ENCODE data around the gene TMEM120B.

Gene TMEM120B

GRCh38 chr12:121809712-121810116 is 97.2 kb downstream of the TMEM120B start:
- TF ChIP-seq CTCF (IDR thresholded peaks at IDR 0.05; ENCODE audit: low read depth, low read length): no peak
- no peak for TF ChIP-seq EZH2phosphoT487 (IDR thresholded peaks at IDR 0.05; ENCODE audit: low read depth)
- no peak overlapping the region for H3K9ac ChIP-seq (ENCODE audit: low read length)

GRCh38 chr12:121810234-121810817 is 97.8 kb downstream of the TMEM120B start:
- H3K4me1 ChIP-seq (ENCODE audit: low read length): peaks cover 38% of the 10 kb centered on the region
- peaks cover 48% of the 10 kb centered on the region for H4K20me1 ChIP-seq (ENCODE audit: insufficient read depth, low read length)
- peaks cover 71% of the 10 kb centered on the region for H3K36me3 ChIP-seq (replicated peaks; ENCODE audit: low read depth, low read length)
- no peak for TF ChIP-seq EZH2phosphoT487 (IDR thresholded peaks at IDR 0.05; ENCODE audit: low read depth)
- no peak for TF ChIP-seq CTCF (IDR thresholded peaks at IDR 0.05; ENCODE audit: low read depth, low read length)
- H3K27me3 ChIP-seq (ENCODE audit: low read depth, low read length): no peaks in the 10 kb centered on the region
- H3K4me3 ChIP-seq (ENCODE audit: low read length): no peak overlapping the region
- H3K9ac ChIP-seq (ENCODE audit: low read length): peak overlapping the region; percentile 62; the same call in 1 of the 2 replicates
- H2AFZ ChIP-seq (ENCODE audit: low read depth, low read length): no peak overlapping the region
- H3K9me3 ChIP-seq (ENCODE audit: insufficient read depth, low read length): no peaks in the 10 kb centered on the region
- H3K4me2 ChIP-seq (ENCODE audit: low read length): peak overlapping the region; percentile 96
- no peak overlapping the region for H3K27ac ChIP-seq (ENCODE audit: low read length)
- H3K79me2 ChIP-seq (ENCODE audit: low read length): peaks cover 93% of the 10 kb centered on the region

More at GRCh38 chr12:121809712-121810116, 97.2 kb downstream of the TMEM120B start:
- Histone ChIP-seq H3K4me3 (ENCODE audit: low read length) (no peak overlapping the region), H3K4me2 (ENCODE audit: low read length) (no peak overlapping the region), H3K36me3 (replicated peaks; ENCODE audit: low read depth, low read length) (peaks cover 66% of the 10 kb centered on the region), H3K4me1 (ENCODE audit: low read length) (peaks cover 38% of the 10 kb centered on the region), H4K20me1 (ENCODE audit: insufficient read depth, low read length) (peaks cover 48% of the 10 kb centered on the region), H3K9me3 (ENCODE audit: insufficient read depth, low read length) (no peaks in the 10 kb centered on the region), H2AFZ (ENCODE audit: low read depth, low read length) (no peak overlapping the region), H3K79me2 (ENCODE audit: low read length) (peaks cover 95% of the 10 kb centered on the region), H3K27ac (ENCODE audit: low read length) (no peak overlapping the region), H3K27me3 (ENCODE audit: low read depth, low read length) (no peaks in the 10 kb centered on the region)

- H4K20me1 ChIP-seq (ENCODE audit: insufficient read depth, low read length): peaks cover 45% of the 10 kb centered on the region
- H3K36me3 ChIP-seq (replicated peaks; ENCODE audit: low read depth, low read length): peaks cover 71% of the 10 kb centered on the region
- peak overlapping the region; percentile 62; the same call in 1 of the 2 replicates for H3K9ac ChIP-seq (ENCODE audit: low read length)
- no peak for TF ChIP-seq EZH2phosphoT487 (IDR thresholded peaks at IDR 0.05; ENCODE audit: low read depth)
- no peak for TF ChIP-seq CTCF (IDR thresholded peaks at IDR 0.05; ENCODE audit: low read depth, low read length)
- peaks cover 89% of the 10 kb centered on the region for H3K79me2 ChIP-seq (ENCODE audit: low read length)
- peaks cover 35% of the 10 kb centered on the region for H3K4me1 ChIP-seq (ENCODE audit: low read length)
- H3K4me2 ChIP-seq (ENCODE audit: low read length): peak overlapping the region; percentile 96
- H3K4me3 ChIP-seq (ENCODE audit: low read length): peak overlapping the region; percentile 79
- H3K27me3 ChIP-seq (ENCODE audit: low read depth, low read length): no peaks in the 10 kb centered on the region
- H3K27ac ChIP-seq (ENCODE audit: low read length): peak overlapping the region; percentile 29; the same call in 1 of the 2 replicates
- no peaks in the 10 kb centered on the region for H3K9me3 ChIP-seq (ENCODE audit: insufficient read depth, low read length)
- no peak overlapping the region for H2AFZ ChIP-seq (ENCODE audit: low read depth, low read length)
Observed at GRCh38 chr12:121810833-121811433, 98.4 kb downstream of the TMEM120B start.

GRCh38 chr12:121811434-121812319 is 99.1 kb downstream of the TMEM120B start:
- Histone ChIP-seq H3K27ac (ENCODE audit: low read length) (peak overlapping the region; percentile 29), H4K20me1 (ENCODE audit: insufficient read depth, low read length) (peaks cover 38% of the 10 kb centered on the region)

More at GRCh38 chr12:121811434-121812319, 99.1 kb downstream of the TMEM120B start:
- Histone ChIP-seq H3K4me1 (ENCODE audit: low read length) (peaks cover 28% of the 10 kb centered on the region), H3K4me3 (ENCODE audit: low read length) (peak overlapping the region; percentile 79), H3K27me3 (ENCODE audit: low read depth, low read length) (no peaks in the 10 kb centered on the region), H3K79me2 (ENCODE audit: low read length) (peaks cover 82% of the 10 kb centered on the region), H3K4me2 (ENCODE audit: low read length) (peak overlapping the region; percentile 96), H3K36me3 (replicated peaks; ENCODE audit: low read depth, low read length) (peaks cover 69% of the 10 kb centered on the region), H2AFZ (ENCODE audit: low read depth, low read length) (no peak overlapping the region), H3K9me3 (ENCODE audit: insufficient read depth, low read length) (no peaks in the 10 kb centered on the region), H3K9ac (ENCODE audit: low read length) (peak overlapping the region; percentile 62)
- TF ChIP-seq CTCF (IDR thresholded peaks at IDR 0.05; ENCODE audit: low read depth, low read length) (peak; percentile 91), EZH2phosphoT487 (IDR thresholded peaks at IDR 0.05; ENCODE audit: low read depth) (no peak)

All from OCI-LY3 (cell line).